Mammary epithelial cell (primary cell): Measurements from ENCODE around the gene SPTBN1.

Experiments
- CTCF ChIP-seq, 2 donors: IDR thresholded peaks in 1 of 2; conservative IDR thresholded peaks in 1 of 2; 2 replicates each; pipeline ENCODE4 v1.5.1; 2011 to 2012; ENCODE audit warnings: inconsistent platforms in 2 of 2, low read length in 2 of 2, mild to moderate bottlenecking in 2 of 2, control low read depth in 1 of 2, low read depth in 1 of 2; ENCODE audit not compliant: insufficient read depth in 1 of 2; ENCODE audit errors: extremely low read depth in 1 of 2
- EZH2 ChIP-seq: IDR thresholded peaks from 2 replicates; pipeline ENCODE4 v1.6.1; 2012; ENCODE audit warnings: low read length, inconsistent platforms, borderline replicate concordance

GRCh38 chr2:54561010-54561409 lies 104.9 kb downstream of the SPTBN1 start:
- TF ChIP-seq CTCF (conservative IDR thresholded peaks at IDR 0.05 in 1 of 2, IDR thresholded peaks at IDR 0.05 in 1 of 2; ENCODE audit: extremely low read depth in 1 of 2, insufficient read depth in 1 of 2, low read depth in 1 of 2, low read length in 2 of 2) (no peak), EZH2 (no peak)
